HT-29 (cell line): Measurements from ENCODE around the gene PLAAT5. TPM values are rescaled to one million over a fixed set of nuclear protein-coding genes. Genes with fewer than 3 reads are reported as not detected.

Experiments used
- total RNA-seq: library from RNA; depleted of rRNA; stranded (reverse); fragments of >200 nt; shearing (Covaris generic); gene quantifications from 2 replicates; pipeline ENCODE4 v1.2.3, GENCODE V29; 2014; rRNA removed

The PLAAT5 gene
- total RNA-seq, 1 experiment from 2014 or later: 0.79 TPM

Other genes starting within 250 kb of the PLAAT5 start
- not detected in 2 replicates for gene SLC22A25, start 247.6 kb downstream of the PLAAT5 start, total RNA-seq
- gene SLC22A9, start 121.4 kb downstream of the PLAAT5 start, total RNA-seq: 0.18 and 0.43 TPM in 2 replicates
- not detected in 2 replicates for gene LGALS12, start 14.9 kb upstream of the PLAAT5 start, total RNA-seq
- gene PLAAT4, start 45.6 kb upstream of the PLAAT5 start, total RNA-seq: 61.8 and 73.6 TPM in 2 replicates
- gene PLAAT2, start 72.2 kb upstream of the PLAAT5 start, total RNA-seq: 0.57 and 4.2 TPM in 2 replicates
- 324 and 325 TPM in 2 replicates for gene PLAAT3, start 123.3 kb upstream of the PLAAT5 start, total RNA-seq
- 25.7 and 29.2 TPM in 2 replicates for gene ATL3, start 180.2 kb upstream of the PLAAT5 start, total RNA-seq
- gene RTN3, start 190.3 kb upstream of the PLAAT5 start, total RNA-seq: 84.2 and 89.2 TPM in 2 replicates